GM21529 (cell line): ENCODE results near the gene PHF13.

ENCODE experiments used
- ATAC-seq: cut with Tn5 transposase; IDR thresholded peaks from one replicate; pipeline ENCODE4 v1.9.1; 2021; ENCODE audit not compliant: unreplicated experiment

The PHF13 gene

GRCh38 chr1:6613361-6614018, at the start of gene PHF13:
PHF13 (plus strand) TSS chr1:6613731; CDS start chr1:6614067, 336 bp downstream.
- peak; percentile 89 for ATAC-seq

- ATAC-seq: no peak
Observed at GRCh38 chr1:6569033-6569432, 44.5 kb upstream of the PHF13 start.

GRCh38 chr1:6570100-6570499, 43.4 kb upstream of the PHF13 start:
- ATAC-seq: no peak

GRCh38 chr1:6570987-6571386, 42.5 kb upstream of the PHF13 start:
- no peak for ATAC-seq

GRCh38 chr1:6572653-6573383, 40.7 kb upstream of the PHF13 start:
- no peak for ATAC-seq

GRCh38 chr1:6574025-6574620, 39.4 kb upstream of the PHF13 start:
- ATAC-seq: no peak

GRCh38 chr1:6574818-6575217, 38.7 kb upstream of the PHF13 start:
- no peak for ATAC-seq

- ATAC-seq: no peak
Observed at GRCh38 chr1:6577831-6578525, 35.6 kb upstream of the PHF13 start.

- no peak for ATAC-seq
Observed at GRCh38 chr1:6578624-6579373, 34.7 kb upstream of the PHF13 start.

GRCh38 chr1:6579374-6580118, 34.0 kb upstream of the PHF13 start, which contains the start of gene ZBTB48:
ZBTB48 (plus strand) TSS chr1:6579994; CDS start chr1:6580610, 616 bp downstream.
- peak; percentile 96 for ATAC-seq

- ATAC-seq: no peak
Observed at GRCh38 chr1:6580119-6580592, 33.4 kb upstream of the PHF13 start.

- ATAC-seq: no peak
Observed at GRCh38 chr1:6580593-6581409, 32.7 kb upstream of the PHF13 start.

- ATAC-seq: no peak
Observed at GRCh38 chr1:6581561-6582305, 31.8 kb upstream of the PHF13 start.

- no peak for ATAC-seq
Observed at GRCh38 chr1:6582370-6582769, 31.2 kb upstream of the PHF13 start.

GRCh38 chr1:6584126-6585080, 29.1 kb upstream of the PHF13 start:
- no peak for ATAC-seq

GRCh38 chr1:6585081-6585722, 28.3 kb upstream of the PHF13 start:
- no peak for ATAC-seq

- no peak for ATAC-seq
Observed at GRCh38 chr1:6585841-6586240, 27.7 kb upstream of the PHF13 start.
